ENCODE results near the gene ALDH2. TPM values are rescaled to one million over a fixed set of nuclear protein-coding genes. Genes with fewer than 3 reads are reported as not detected.

ALDH2 gene
- total RNA-seq, 2 experiments from 2014 or later, result 0.27 to 0.35 TPM

DNA sequence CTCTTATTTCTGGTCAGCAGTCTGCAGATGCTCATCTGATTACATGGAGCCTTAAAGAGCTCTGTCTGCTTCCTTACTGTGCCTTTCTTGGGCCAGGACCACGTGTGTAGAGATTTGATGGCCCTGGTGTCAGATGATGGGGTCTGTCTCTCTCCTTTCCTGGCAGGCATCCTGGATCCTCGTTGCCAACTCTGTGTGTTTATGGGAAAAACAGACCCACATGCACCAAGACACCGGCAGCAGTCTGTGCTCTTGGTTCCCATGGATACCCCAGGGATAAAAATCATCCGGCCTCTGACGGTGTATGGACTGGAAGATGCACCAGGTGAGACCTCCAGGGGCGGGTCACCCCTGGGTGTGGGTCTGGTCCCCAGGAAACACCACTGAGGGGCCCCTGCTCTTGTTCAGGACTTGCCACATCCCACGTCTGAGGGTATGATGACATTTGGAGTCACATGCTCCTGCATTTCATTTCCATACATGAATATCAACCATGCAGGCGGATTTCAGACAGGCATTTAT lies 18.5 kb upstream of the ALDH2 start:
- ChIA-PET CTCF (no interaction called here), POLR2A (no interaction called here)
- DNase-seq, result no peak
- Mint-ChIP-seq H3K27ac (no peak overlapping the region), H3K36me3 (ENCODE audit: low read depth) (peaks cover 7% of the 10 kb centered on the region), H3K27me3 (no peaks in the 10 kb centered on the region), H3K9me3 (no peaks in the 10 kb centered on the region), H3K4me1 (no peaks in the 10 kb centered on the region), H3K4me3 (no peak overlapping the region)

DNA sequence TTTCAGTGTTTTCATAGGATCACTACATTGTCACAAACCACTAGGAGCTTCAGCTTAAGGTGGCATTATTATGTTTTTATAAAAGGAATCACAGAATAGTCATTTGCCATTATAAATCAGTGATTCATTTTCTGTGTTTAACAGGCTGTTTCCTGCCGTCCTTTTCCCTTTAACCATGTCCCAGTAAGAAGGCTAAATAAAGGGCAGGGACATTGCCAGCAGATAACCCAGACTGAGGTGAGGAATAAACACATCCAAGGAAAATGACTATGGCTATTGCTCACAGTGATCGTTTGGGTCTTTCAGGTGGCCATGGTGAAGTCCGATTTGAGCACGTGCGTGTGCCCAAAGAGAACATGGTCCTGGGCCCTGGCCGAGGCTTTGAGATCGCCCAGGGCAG lies 17.9 kb upstream of the ALDH2 start:
- Mint-ChIP-seq H3K4me1 (no peaks in the 10 kb centered on the region), H3K9me3 (no peaks in the 10 kb centered on the region), H3K36me3 (ENCODE audit: low read depth) (peaks cover 7% of the 10 kb centered on the region), H3K4me3 (no peak overlapping the region), H3K27me3 (no peaks in the 10 kb centered on the region), H3K27ac (no peak overlapping the region)
- no peak for DNase-seq
- CTCF ChIA-PET, result no interaction called here
- POLR2A ChIA-PET, result no interaction called here

DNA sequence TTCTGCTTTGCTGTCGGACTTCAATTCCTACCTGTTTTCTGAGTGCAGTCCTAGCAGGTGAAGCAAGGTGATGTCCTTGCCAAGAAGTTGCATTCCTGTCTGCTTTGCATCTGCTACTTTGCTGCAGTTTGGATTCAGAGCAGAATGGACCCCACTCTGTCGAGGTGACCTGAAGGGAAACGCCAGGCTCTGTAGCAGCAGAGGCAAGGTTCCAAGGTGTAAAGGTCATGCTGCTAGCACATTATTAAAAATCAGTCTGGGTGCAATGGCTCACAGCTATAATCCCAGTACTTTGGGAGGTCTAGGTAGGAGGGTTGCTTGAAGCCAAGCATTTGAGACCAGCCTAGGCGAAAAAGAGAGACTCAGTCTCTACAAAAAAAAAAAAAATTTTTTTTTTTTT lies 17.3 kb upstream of the ALDH2 start:
- no peaks in the 10 kb centered on the region for H3K27me3 Mint-ChIP-seq
- H3K9me3 Mint-ChIP-seq, result no peaks in the 10 kb centered on the region
- H3K27ac Mint-ChIP-seq, result no peak overlapping the region
- ChIA-PET POLR2A (no interaction called here), CTCF (no interaction called here)
- no peak for DNase-seq
- no peaks in the 10 kb centered on the region for H3K4me1 Mint-ChIP-seq
- no peak overlapping the region for H3K4me3 Mint-ChIP-seq
- H3K36me3 Mint-ChIP-seq (ENCODE audit: low read depth), result peaks cover 7% of the 10 kb centered on the region

GRCh38 chr12:111753144-111753881 lies 13.4 kb upstream of the ALDH2 start:
- Mint-ChIP-seq H3K27ac (no peak overlapping the region), H3K27me3 (no peaks in the 10 kb centered on the region)

GRCh38 chr12:111754671-111755070 lies 12.1 kb upstream of the ALDH2 start:
- Mint-ChIP-seq H3K27me3 (no peaks in the 10 kb centered on the region), H3K27ac (peak overlapping the region; percentile 60), H3K36me3 (ENCODE audit: low read depth) (peaks cover 6% of the 10 kb centered on the region), H3K9me3 (no peaks in the 10 kb centered on the region), H3K4me1 (peaks cover 27% of the 10 kb centered on the region), H3K4me3 (no peak overlapping the region)
- no peak for DNase-seq
- CTCF ChIA-PET, result interaction anchor here (1.4 kb wide), 1 partner anchor 9 kb away, joined by 4 read pairs; no protein-coding TSS in a partner anchor
- POLR2A ChIA-PET, result no interaction called here

More at GRCh38 chr12:111753144-111753881, 13.4 kb upstream of the ALDH2 start:
- Mint-ChIP-seq H3K9me3 (no peaks in the 10 kb centered on the region), H3K4me3 (no peak overlapping the region), H3K4me1 (peaks cover 16% of the 10 kb centered on the region), H3K36me3 (ENCODE audit: low read depth) (peaks cover 6% of the 10 kb centered on the region)
- CTCF ChIA-PET, result interaction anchor here (0.6 to 1.4 kb wide), 2 partner anchors 8 to 569 kb away, joined by 3 to 4 read pairs; no protein-coding TSS in a partner anchor
- POLR2A ChIA-PET, result no interaction called here
- DNase-seq, result no peak

DNA sequence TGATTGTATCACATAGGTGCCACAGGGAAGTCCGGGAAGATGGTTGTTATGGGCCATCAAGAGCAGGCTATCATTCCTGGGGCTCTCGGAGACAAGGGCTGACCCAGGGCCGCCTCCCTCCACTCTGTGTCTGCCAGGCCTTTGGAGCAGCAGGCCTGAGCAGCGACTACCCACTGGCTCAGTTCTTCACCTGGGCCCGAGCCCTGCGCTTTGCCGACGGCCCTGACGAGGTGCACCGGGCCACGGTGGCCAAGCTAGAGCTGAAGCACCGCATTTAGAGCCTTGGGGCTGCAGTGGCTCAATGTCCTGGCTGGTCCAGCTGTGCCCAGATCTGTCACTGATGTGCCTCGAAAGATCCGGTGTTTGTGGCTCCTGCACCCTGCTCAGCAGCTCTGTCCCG lies 10.5 kb upstream of the ALDH2 start:
- H3K4me3 Mint-ChIP-seq, result no peak overlapping the region
- CTCF ChIA-PET, result interaction anchor here (0.6 to 1.7 kb wide), 3 partner anchors 10 to 170 kb away, joined by 3 to 6 read pairs (median 3); no protein-coding TSS in a partner anchor
- POLR2A ChIA-PET, result no interaction called here
- peaks cover 6% of the 10 kb centered on the region for H3K36me3 Mint-ChIP-seq (ENCODE audit: low read depth)
- H3K27ac Mint-ChIP-seq, result no peak overlapping the region
- no peaks in the 10 kb centered on the region for H3K27me3 Mint-ChIP-seq
- H3K4me1 Mint-ChIP-seq, result peaks cover 27% of the 10 kb centered on the region
- DNase-seq, result no peak
- no peaks in the 10 kb centered on the region for H3K9me3 Mint-ChIP-seq

- CTCF ChIA-PET, result interaction anchor here (0.6 to 1.7 kb wide), 4 partner anchors 11 to 171 kb away, joined by 3 to 6 read pairs (median 3); no protein-coding TSS in a partner anchor
- Mint-ChIP-seq H3K27ac (no peak overlapping the region), H3K4me1 (peaks cover 27% of the 10 kb centered on the region), H3K4me3 (no peak overlapping the region), H3K36me3 (ENCODE audit: low read depth) (peaks cover 6% of the 10 kb centered on the region), H3K27me3 (no peaks in the 10 kb centered on the region), H3K9me3 (no peaks in the 10 kb centered on the region)
- POLR2A ChIA-PET, result no interaction called here
- no peak for DNase-seq
Observed at GRCh38 chr12:111756681-111757080, 10.1 kb upstream of the ALDH2 start.

- Mint-ChIP-seq H3K4me3 (no peak overlapping the region), H3K27me3 (peaks cover 2% of the 10 kb centered on the region), H3K4me1 (peaks cover 27% of the 10 kb centered on the region), H3K36me3 (ENCODE audit: low read depth) (peaks cover 6% of the 10 kb centered on the region), H3K9me3 (no peaks in the 10 kb centered on the region), H3K27ac (peak overlapping the region; percentile 64)
- ChIA-PET CTCF (interaction anchor here (1.2 to 1.7 kb wide), 3 partner anchors 11 to 123 kb away, joined by 3 to 6 read pairs (median 4); no protein-coding TSS in a partner anchor), POLR2A (no interaction called here)
- DNase-seq, result peak; percentile 40
Observed at GRCh38 chr12:111757361-111758119, 9.2 kb upstream of the ALDH2 start.

DNA sequence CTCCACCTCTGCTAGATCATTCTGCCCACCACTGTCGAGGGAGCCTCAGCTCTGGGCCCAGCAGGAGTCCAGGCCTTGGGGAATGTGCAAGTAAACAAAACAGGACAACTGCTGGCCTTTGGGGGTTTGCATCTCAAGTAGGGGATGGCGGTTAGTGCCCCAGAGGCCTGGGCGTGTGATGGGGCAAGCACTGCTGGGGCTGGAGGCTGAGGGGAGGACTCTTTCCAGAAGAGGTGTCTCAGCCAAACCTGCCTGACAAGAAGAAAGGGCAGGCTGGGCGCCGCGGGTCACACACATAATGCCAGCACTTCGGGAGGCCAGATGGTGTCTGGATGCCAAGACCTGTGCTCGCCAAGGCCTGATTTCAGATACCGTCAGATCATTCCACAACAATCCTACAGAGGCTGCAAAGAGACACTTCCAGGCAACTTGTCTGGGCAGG lies 8.6 kb upstream of the ALDH2 start:
- no peak for DNase-seq
- ChIA-PET POLR2A (no interaction called here), CTCF (interaction anchor here (1.2 kb wide), 2 partner anchors 12 to 123 kb away, joined by 3 to 4 read pairs; no protein-coding TSS in a partner anchor)
- peak overlapping the region; percentile 46 for H3K27ac Mint-ChIP-seq
- no peaks in the 10 kb centered on the region for H3K9me3 Mint-ChIP-seq
- H3K4me3 Mint-ChIP-seq, result no peak overlapping the region
- peaks cover 5% of the 10 kb centered on the region for H3K27me3 Mint-ChIP-seq
- peaks cover 28% of the 10 kb centered on the region for H3K4me1 Mint-ChIP-seq
- H3K36me3 Mint-ChIP-seq (ENCODE audit: low read depth), result peaks cover 6% of the 10 kb centered on the region

DNA sequence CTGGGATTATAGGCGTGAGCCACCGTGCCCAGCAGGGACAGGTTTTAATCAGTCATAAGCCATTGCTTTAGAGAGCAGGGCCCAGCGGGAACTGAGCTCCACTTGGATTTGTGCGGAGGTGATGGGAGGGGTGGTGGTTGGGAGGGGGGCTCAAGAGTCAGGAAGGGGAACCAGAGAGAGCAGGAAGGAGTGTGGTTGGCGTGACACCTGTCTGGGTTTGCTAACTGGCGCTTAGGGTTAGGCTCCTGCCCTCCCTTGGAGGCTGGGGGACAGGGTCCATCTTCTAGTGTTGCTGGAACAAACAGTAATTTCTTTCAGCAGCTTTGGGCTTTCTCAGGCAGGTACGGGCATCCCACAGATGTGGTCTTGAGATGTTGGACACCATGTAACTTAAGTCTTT lies 7.5 kb upstream of the ALDH2 start:
- ChIA-PET POLR2A (no interaction called here), CTCF (interaction anchor here (1.1 kb wide), 1 partner anchor 54 kb away, joined by 3 read pairs; no protein-coding TSS in a partner anchor)
- no peak overlapping the region for H3K4me3 Mint-ChIP-seq
- H3K4me1 Mint-ChIP-seq, result peaks cover 29% of the 10 kb centered on the region
- H3K36me3 Mint-ChIP-seq (ENCODE audit: low read depth), result peaks cover 6% of the 10 kb centered on the region
- H3K9me3 Mint-ChIP-seq, result no peaks in the 10 kb centered on the region
- H3K27ac Mint-ChIP-seq, result no peak overlapping the region
- DNase-seq, result no peak
- peaks cover 13% of the 10 kb centered on the region for H3K27me3 Mint-ChIP-seq

DNA sequence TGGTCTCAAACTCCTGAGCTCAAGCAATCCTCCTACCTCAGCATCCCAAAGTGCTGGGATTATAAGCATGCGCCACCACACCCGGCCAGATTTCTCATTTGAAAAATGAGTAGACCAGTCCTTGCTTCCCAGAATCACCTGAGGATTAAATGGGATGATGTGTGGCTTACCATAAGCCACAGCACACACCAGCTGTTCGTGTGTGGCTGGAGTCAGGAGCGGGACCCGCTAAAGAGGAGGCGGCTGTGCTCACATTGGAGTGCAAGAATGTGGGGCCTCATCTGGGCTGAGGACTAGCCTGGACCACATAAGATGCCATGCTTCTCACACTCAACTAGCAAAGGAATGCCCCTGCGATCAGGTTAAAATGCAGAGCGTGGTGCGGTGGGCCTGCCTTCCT lies 6.7 kb upstream of the ALDH2 start:
- Mint-ChIP-seq H3K27me3 (peaks cover 16% of the 10 kb centered on the region), H3K9me3 (no peaks in the 10 kb centered on the region), H3K4me1 (peaks cover 31% of the 10 kb centered on the region), H3K27ac (no peak overlapping the region), H3K36me3 (ENCODE audit: low read depth) (peaks cover 6% of the 10 kb centered on the region), H3K4me3 (no peak overlapping the region)
- POLR2A ChIA-PET, result no interaction called here
- CTCF ChIA-PET, result interaction anchor here (0.6 to 1.9 kb wide), 3 partner anchors 11 to 690 kb away, joined by 3 to 6 read pairs (median 4); no protein-coding TSS in a partner anchor
- DNase-seq, result no peak

DNA sequence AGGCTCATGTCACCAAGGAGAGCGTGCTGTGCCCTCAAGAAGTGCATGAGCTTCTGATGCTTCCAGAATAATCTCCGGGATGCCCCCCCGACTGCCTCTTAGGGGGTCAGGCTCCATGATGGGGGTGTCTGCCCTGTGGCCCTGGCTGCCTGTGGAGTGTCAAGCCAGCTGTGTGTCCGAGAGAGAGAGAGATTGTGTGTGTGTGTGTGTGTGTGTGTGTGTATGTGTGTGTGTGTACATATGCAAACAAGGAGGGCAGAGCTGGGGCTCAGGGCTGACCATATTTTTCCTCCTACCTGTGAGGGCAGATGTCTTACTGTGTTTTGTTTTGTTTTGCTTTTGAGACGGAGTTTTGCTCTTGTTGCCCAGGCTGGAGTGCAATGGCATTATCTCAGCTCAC lies 5.6 kb upstream of the ALDH2 start:
- peaks cover 31% of the 10 kb centered on the region for H3K4me1 Mint-ChIP-seq
- no peak overlapping the region for H3K27ac Mint-ChIP-seq
- DNase-seq, result no peak
- CTCF ChIA-PET, result interaction anchor here (0.6 to 1.9 kb wide), 2 partner anchors 10 to 52 kb away, joined by 3 to 6 read pairs; no protein-coding TSS in a partner anchor
- H3K4me3 Mint-ChIP-seq, result no peak overlapping the region
- POLR2A ChIA-PET, result no interaction called here
- H3K27me3 Mint-ChIP-seq, result peaks cover 25% of the 10 kb centered on the region
- no peaks in the 10 kb centered on the region for H3K9me3 Mint-ChIP-seq
- peaks cover 6% of the 10 kb centered on the region for H3K36me3 Mint-ChIP-seq (ENCODE audit: low read depth)

DNA sequence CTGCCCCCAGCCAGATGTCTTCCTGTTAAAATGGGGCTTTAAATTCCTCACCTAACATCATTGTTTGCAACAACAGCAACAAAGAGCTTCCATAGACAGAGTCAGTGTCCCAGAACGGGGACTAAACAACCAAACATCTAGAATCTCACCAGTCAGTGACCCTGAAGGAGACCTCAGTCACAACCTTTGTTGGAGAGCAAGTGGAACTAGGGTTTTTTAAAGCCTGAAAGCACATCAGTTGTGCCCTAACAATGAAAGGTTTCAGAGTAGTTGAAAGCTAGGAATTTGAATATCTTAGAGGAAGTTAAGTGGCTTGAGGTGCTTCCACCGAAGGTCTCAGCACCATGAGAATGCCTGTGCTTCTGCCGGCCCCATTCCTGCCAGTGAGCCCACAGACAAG lies 5.0 kb upstream of the ALDH2 start:
- H3K27me3 Mint-ChIP-seq, result peaks cover 29% of the 10 kb centered on the region
- POLR2A ChIA-PET, result no interaction called here
- H3K4me1 Mint-ChIP-seq, result peaks cover 35% of the 10 kb centered on the region
- no peak overlapping the region for H3K4me3 Mint-ChIP-seq
- no peak overlapping the region for H3K27ac Mint-ChIP-seq
- DNase-seq, result no peak
- peaks cover 8% of the 10 kb centered on the region for H3K36me3 Mint-ChIP-seq (ENCODE audit: low read depth)
- no peaks in the 10 kb centered on the region for H3K9me3 Mint-ChIP-seq
- CTCF ChIA-PET, result interaction anchor here (1.9 kb wide), 1 partner anchor 9 kb away, joined by 6 read pairs; no protein-coding TSS in a partner anchor
